ENCODE measurements around the gene PPA2. TPM values are rescaled to one million over a fixed set of nuclear protein-coding genes. Genes with fewer than 3 reads are reported as not detected.

Gene PPA2
- total RNA-seq, 3 donors from 2014 or later (not counting 1 experiment from before 2014, with no cell fraction given), result 41.6 to 50.6 (median 48.0) TPM

DNA sequence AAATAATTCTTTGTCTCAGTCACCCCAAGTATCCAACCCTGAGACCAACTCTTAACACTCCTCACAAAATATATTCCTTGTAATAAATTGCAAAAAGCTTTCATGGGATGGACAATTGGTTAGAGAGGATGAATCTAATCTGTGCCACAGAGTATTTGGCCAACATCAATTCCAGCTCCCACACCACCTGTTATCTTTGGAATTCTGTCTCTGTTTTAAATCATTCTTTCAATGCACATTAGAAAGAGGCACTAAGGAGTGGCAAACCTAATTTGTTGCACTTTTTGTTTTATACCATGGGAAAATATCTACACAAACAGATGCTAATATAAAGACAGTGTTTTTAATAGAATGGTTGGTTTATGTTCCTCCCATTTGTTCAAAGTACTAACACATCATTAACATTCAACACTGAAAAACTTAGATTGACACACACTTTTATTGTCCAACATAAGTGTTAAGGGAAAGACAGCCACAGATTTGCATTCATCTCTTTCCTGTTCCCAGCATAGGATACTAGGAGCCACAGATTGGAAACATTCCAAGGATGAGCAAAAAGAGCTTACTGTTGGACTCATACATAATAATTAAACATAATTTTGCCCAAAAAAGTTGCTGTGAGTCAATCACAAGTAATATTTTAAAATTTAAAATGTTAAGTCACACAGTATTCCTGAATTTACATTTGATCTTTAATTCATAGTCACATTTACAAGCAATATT lies 116.4 kb downstream of the PPA2 start:
- H3K4me1 Mint-ChIP-seq, result no peaks in the 10 kb centered on the region
- TF ChIP-seq, protein P1, sequence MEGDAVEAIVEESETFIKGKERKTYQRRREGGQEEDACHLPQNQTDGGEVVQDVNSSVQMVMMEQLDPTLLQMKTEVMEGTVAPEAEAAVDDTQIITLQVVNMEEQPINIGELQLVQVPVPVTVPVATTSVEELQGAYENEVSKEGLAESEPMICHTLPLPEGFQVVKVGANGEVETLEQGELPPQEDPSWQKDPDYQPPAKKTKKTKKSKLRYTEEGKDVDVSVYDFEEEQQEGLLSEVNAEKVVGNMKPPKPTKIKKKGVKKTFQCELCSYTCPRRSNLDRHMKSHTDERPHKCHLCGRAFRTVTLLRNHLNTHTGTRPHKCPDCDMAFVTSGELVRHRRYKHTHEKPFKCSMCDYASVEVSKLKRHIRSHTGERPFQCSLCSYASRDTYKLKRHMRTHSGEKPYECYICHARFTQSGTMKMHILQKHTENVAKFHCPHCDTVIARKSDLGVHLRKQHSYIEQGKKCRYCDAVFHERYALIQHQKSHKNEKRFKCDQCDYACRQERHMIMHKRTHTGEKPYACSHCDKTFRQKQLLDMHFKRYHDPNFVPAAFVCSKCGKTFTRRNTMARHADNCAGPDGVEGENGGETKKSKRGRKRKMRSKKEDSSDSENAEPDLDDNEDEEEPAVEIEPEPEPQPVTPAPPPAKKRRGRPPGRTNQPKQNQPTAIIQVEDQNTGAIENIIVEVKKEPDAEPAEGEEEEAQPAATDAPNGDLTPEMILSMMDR (IDR thresholded peaks at IDR 0.05), result no peak
- no peaks in the 10 kb centered on the region for H3K27me3 ChIP-seq (ENCODE audit: control insufficient read depth, insufficient read depth, low read length)
- no peaks in the 10 kb centered on the region for H3K9me3 ChIP-seq (ENCODE audit: control insufficient read depth, insufficient read depth, low read length)
- H3K36me3 Mint-ChIP-seq, result peaks cover 8% of the 10 kb centered on the region
- no peak overlapping the region for H3K27ac Mint-ChIP-seq
- no peak for ATAC-seq
- no peaks in the 10 kb centered on the region for H3K27me3 Mint-ChIP-seq (ENCODE audit: low read depth in 2 of 2)
- DNase-seq, result no peak
- no peak overlapping the region for H3K27ac ChIP-seq (ENCODE audit: low read length)
- no peaks in the 10 kb centered on the region for H3K36me3 ChIP-seq (ENCODE audit: control insufficient read depth, insufficient read depth, low read length)
- no peaks in the 10 kb centered on the region for H3K9me3 Mint-ChIP-seq
- H3K4me3 Mint-ChIP-seq, result no peak overlapping the region
- no peaks in the 10 kb centered on the region for H3K4me1 ChIP-seq (ENCODE audit: control insufficient read depth, insufficient read depth, low read length)
- H3K4me3 ChIP-seq (ENCODE audit: low read length), result no peak overlapping the region
- intact Hi-C loops (cut with micrococcal nuclease), result no loop called here

DNA sequence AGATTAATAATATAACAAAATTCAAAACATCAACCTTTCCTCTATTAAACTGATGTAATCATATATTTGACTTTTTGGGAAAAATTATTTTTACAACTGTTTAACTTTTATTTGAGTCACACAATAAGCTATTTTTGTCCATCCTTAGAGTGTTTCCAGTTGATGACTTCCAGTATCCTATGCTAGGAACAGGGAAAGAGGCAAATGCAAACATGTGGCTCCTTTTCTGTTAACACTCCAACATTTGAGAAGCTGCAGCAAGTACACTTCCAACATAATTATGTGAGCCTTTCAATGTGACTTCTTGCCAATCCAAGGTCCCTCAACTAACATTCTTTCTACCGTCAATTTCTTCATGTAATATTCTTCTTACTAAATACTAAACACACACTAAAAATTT lies 117.7 kb downstream of the PPA2 start:
- Histone ChIP-seq H3K9me3 (ENCODE audit: control insufficient read depth, insufficient read depth, low read length) (no peaks in the 10 kb centered on the region), H3K4me1 (ENCODE audit: control insufficient read depth, insufficient read depth, low read length) (no peaks in the 10 kb centered on the region), H3K4me3 (ENCODE audit: low read length) (no peak overlapping the region), H3K27me3 (ENCODE audit: control insufficient read depth, insufficient read depth, low read length) (no peaks in the 10 kb centered on the region), H3K27ac (ENCODE audit: low read length) (no peak overlapping the region), H3K36me3 (ENCODE audit: control insufficient read depth, insufficient read depth, low read length) (no peaks in the 10 kb centered on the region)
- H3K27me3 Mint-ChIP-seq (ENCODE audit: low read depth in 2 of 2), result no peaks in the 10 kb centered on the region
- H3K4me3 Mint-ChIP-seq, result no peak overlapping the region
- no peaks in the 10 kb centered on the region for H3K4me1 Mint-ChIP-seq
- DNase-seq, result no peak
- H3K9me3 Mint-ChIP-seq, result no peaks in the 10 kb centered on the region
- ATAC-seq, result no peak
- TF ChIP-seq, protein P1 (IDR thresholded peaks at IDR 0.05), result no peak
- H3K27ac Mint-ChIP-seq, result no peak overlapping the region
- intact Hi-C loops (cut with micrococcal nuclease), result no loop called here
- H3K36me3 Mint-ChIP-seq, result peaks cover 8% of the 10 kb centered on the region
- WGBS (ENCODE audit: insufficient coverage), result no CpG with 5 or more reads among the region's 1 CpG

DNA sequence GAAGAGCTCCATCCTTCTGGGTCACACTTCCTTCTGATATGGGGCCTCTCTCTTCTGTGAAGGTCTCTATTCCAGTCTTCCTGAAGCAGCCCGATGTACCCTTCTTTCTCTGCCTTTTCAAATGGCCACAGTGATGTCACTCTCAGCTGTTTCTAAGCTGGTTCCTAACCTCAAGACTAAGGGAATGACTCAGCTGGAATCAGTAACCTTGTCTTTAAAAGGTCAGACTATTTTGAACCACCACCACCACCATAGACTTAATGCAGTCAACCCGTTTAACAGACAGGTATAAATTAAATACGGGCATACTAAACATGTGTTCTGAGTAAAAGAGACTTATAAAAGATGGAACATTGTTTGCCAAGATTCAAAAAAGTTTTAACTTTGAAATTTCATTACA lies 121.0 kb downstream of the PPA2 start:
- Histone ChIP-seq H3K36me3 (ENCODE audit: control insufficient read depth, insufficient read depth, low read length) (no peaks in the 10 kb centered on the region), H3K4me1 (ENCODE audit: control insufficient read depth, insufficient read depth, low read length) (no peaks in the 10 kb centered on the region), H3K27ac (ENCODE audit: low read length) (no peak overlapping the region), H3K27me3 (ENCODE audit: control insufficient read depth, insufficient read depth, low read length) (no peaks in the 10 kb centered on the region), H3K4me3 (ENCODE audit: low read length) (no peak overlapping the region), H3K9me3 (ENCODE audit: control insufficient read depth, insufficient read depth, low read length) (no peaks in the 10 kb centered on the region)
- 33% methylated on average over 1 of the region's 3 CpGs for WGBS (ENCODE audit: insufficient coverage)
- no peaks in the 10 kb centered on the region for H3K36me3 Mint-ChIP-seq
- no peaks in the 10 kb centered on the region for H3K4me1 Mint-ChIP-seq
- no peaks in the 10 kb centered on the region for H3K9me3 Mint-ChIP-seq
- intact Hi-C loops (cut with micrococcal nuclease), result no loop called here
- no peak overlapping the region for H3K27ac Mint-ChIP-seq
- TF ChIP-seq, protein P1 (IDR thresholded peaks at IDR 0.05), result no peak
- ATAC-seq, result no peak
- no peak for DNase-seq
- H3K27me3 Mint-ChIP-seq (ENCODE audit: low read depth in 2 of 2), result no peaks in the 10 kb centered on the region
- H3K4me3 Mint-ChIP-seq, result no peak overlapping the region

DNA sequence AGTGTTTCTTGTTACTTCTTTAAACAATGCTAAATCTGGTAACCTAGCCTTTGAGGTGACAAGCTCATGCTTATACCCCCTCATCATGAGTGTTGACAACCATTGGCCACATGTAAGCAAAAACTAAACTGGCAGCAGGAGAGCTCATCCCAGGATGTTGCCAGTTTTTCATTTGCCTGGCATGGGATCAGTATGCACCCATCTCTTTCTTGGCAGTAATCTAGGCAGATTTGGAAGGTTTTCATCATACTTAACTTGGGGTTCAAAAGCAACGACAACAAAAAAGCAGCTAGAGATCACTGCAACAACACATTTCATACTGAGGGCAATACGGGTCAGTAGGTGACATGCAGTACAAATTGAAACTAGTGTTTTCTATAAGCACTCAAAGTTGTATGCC lies 122.0 kb downstream of the PPA2 start:
- 85% methylated on average over 2 of the region's 2 CpGs for WGBS (ENCODE audit: insufficient coverage)
- no peak overlapping the region for H3K27ac ChIP-seq (ENCODE audit: low read length)
- no peak overlapping the region for H3K27ac Mint-ChIP-seq
- ATAC-seq, result no peak
- no peak overlapping the region for H3K4me3 Mint-ChIP-seq
- DNase-seq, result no peak
- H3K27me3 ChIP-seq (ENCODE audit: control insufficient read depth, insufficient read depth, low read length), result no peaks in the 10 kb centered on the region
- H3K9me3 Mint-ChIP-seq, result no peaks in the 10 kb centered on the region
- H3K9me3 ChIP-seq (ENCODE audit: control insufficient read depth, insufficient read depth, low read length), result no peaks in the 10 kb centered on the region
- TF ChIP-seq, protein P1 (IDR thresholded peaks at IDR 0.05), result no peak
- no peaks in the 10 kb centered on the region for H3K36me3 ChIP-seq (ENCODE audit: control insufficient read depth, insufficient read depth, low read length)
- no peaks in the 10 kb centered on the region for H3K4me1 ChIP-seq (ENCODE audit: control insufficient read depth, insufficient read depth, low read length)
- H3K4me1 Mint-ChIP-seq, result no peaks in the 10 kb centered on the region
- H3K27me3 Mint-ChIP-seq (ENCODE audit: low read depth in 2 of 2), result no peaks in the 10 kb centered on the region
- intact Hi-C loops (cut with micrococcal nuclease), result no loop called here
- no peak overlapping the region for H3K4me3 ChIP-seq (ENCODE audit: low read length)
- no peaks in the 10 kb centered on the region for H3K36me3 Mint-ChIP-seq

Measured in natural killer cell (primary cell).